ENCODE measurements around the gene PMVK.

The PMVK gene

DNA sequence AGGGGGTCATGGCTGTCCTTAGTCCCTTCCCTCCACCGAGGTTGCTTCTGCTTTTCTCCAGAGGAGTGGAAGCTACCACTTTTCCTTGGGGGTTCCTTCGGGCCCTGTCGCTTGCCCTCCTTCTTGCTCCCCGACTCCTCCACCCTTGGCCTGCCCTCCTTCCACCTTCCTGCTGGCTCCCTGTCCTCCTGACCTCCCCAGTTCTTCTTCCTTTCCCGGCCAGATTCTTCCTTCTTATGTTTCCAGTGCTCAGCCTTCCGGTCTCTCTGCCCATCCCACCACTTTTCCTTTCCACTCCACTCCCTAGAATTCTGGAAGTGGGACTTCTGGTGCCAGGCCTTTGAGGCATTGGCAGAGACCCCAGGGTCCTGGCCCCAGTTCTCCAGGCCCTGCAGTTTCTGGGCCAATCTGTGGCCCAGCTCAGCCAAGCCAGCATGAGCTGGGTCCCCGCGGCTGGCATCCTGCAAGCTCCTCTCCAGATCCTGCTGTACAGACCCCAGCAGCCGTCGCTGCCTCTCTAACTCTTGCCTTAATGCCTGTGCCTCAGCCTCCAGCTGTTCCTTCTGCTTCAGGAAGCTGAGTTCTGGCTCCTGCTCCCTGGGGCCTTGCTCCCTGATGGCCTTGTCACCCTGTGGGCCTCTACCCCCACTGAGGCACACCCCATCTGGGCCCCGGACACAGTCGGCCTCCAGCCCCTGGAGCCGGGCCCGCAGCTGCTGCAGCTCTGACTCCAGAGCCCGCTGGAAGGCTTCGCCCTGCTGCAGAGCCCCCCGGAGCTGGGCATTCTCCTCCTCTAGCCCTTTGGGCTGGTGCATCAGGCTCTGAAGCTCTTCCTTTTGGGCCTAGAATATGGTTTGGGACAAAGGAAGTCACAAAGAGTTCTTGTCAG is 9.7 kb upstream of the PMVK start:
- DNase-seq (ENCODE audit: low read depth): no peak

DNA sequence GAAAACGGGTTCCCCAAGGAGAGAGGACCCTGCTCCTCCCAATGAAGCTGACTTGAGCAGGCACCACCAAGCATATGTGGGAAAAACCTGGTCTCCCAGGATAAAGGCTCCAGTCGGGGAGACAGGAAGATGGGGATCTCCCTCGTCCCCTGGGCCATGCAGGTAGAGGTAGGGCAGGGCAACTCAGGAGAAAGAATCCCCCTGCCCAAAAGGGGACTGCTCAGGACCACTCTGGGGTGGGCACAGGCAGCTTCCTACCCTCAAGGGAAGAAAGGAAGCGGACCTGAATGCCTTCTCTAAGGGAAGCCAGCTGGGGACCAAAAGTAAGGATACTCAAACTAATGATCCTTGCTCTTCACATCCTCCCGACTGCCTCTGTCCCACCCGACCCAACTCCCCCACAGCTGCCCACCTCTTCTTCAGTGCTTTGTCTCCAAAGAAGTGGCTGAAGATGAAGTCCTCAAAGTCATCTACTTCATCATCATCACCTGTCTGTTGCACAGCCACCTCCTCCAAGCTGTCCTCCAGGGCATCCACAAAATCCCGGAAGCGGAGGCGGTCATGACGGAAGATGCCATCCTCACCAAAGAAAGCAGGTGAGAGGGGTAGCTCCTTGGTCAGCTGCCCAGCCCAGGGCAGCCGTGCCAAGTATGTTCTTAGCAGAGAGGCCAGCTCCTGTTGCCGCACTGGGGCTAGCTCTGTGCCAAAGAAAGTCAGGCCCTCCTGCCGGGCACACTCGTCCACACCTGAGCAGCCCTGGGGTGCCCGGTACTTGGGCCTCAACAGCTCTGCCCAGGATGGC is 8.8 kb upstream of the PMVK start:
- no peak for DNase-seq (ENCODE audit: low read depth)

DNA sequence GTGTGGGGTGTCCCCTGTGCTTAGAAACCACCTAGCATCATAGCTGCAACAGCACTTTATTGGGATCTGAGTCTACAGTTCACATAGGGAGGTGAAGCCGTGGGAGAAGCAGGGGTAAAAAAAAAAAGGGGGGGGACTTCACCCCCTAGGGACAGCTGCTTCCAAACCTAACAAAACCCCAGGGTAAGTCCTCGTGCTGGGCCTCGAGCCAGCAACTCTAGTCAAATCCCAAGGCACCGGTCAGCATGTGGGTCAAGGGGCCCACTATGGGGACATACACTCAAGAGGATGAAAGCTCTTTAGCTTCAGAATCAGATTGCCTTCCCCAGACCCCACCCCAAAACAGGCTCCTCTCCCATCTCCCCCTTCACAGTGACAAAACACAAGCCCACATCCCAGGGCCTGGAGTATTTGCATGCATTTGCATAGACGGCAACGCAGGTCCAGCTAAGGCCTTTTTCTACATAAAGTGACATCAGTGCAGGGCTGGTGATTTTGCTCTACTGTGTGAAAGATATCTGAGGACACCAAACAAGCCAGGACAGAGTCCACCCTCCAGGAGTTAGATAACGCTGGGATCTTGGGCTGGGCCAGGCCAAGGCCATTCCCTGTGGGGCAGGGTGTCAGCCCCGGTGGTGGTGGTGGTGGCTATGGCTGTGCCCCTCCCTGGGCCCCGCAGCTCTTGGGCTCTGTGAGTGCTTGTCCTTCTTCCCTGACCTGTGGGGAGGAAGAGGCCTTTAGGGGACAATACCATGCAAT is 8.1 kb upstream of the PMVK start:
- no peak for DNase-seq (ENCODE audit: low read depth)

DNA sequence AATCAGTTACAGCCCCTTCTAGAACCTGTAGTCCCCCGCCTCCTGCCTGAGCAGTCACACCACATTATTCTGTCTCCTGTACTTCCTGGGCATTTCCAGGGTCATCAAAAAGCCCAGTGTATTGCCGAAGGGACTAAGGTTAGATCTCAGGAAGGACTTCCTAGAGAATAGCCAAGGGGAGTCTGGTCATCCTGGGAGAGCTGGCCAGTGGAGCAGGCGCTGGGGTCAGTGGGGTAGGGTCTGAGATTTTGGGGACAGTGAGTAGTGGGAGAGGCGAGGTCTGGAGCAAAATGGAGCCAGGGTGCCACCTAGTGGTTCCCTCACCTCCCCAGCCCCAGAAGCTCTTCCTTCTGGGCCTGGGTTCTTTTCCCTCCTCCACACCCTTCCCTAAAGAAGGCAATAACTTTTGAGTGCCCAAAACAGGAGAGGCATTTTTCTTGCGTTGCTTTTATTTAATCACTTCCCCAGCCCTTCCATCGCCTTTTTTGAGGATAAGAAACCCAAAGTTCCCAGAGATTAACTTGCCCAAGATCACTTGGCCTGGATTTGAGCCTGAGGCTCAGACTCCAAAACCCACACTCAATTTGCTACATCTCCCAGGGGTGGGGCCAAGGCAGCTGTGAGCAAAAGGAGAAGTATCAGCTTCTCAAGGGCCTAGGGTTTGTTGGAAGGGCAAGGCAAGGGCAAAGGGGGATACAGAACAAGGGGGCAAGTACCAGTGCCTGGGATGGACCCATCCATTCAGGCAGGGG is 7.3 kb upstream of the PMVK start:
- DNase-seq (ENCODE audit: low read depth): no peak

DNA sequence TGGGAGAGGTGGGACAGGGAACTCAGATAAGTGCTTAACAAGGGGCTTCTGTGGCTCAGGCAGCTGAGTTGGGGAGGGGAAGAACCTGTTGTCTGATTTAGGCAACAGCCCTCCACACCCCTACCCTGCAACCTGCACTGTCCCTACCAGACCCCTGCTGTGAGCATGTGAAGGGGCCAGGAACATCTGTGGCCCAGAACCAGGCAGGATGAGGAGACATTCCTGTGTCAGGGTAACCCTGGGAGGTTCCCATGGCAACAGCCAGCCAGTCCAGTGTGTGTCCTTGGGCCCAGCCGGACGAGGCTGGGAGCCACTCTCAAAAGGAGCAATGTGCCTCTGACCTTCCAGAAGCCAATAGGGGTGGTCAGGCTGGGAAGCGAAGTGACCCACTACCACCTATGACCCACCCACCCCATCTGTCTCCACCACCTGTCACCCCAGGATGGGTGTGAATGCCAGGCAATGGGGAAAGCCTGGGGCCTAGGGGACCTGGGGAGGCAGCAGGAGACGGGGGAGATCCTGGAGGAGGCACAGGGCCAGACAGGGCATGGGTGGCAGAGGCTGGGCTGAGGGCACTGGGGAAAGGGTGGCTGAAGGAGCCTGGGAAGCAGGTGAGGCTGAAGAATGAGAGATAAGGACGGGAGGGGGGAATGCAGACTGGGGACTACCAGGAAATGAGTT is 5.0 kb upstream of the PMVK start:
- no peak for DNase-seq (ENCODE audit: low read depth)

DNA sequence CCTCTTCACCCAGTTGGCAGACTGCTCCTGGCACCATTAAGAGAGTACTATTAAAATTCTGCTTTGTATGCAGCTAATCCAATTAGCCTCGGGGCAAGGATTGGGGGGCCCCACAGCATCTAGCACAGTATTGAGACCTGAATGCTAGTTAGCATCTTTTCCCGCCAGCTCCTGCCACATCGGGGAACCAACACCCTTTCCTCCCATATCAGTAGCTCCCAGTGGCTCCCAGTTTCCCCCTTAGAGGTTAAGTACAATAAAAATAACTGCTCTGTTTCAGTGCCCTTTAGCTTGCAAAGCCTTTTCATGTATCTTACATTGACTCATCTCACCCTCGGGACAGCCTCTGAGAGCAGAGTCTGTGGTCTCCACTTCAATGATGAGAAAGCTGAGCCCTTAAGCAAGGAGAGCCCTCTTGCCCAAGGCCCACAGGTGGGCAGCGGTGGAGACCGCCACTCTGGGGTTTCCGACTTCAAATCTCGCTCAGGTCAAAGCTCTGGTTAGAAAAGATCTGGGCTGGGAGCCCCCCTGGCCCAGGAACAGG is 4.2 kb upstream of the PMVK start:
- no peak for DNase-seq (ENCODE audit: low read depth)

DNA sequence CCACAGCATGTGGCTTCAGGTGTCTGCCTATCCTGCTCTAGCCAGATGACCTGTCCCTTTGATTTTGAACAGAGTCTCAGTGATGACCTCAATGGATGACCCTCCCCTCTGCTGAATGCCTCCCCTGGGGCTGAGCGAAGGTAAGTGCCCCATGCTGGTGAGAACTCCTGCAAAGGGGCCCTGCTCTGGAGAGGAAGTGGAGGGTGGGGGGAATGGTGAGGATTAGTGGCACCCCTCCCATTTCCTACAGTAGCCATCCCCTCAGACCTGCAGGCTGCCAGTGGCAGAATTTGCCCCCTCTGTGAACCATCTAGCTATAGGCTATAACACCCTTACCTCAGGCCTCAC is 3.7 kb upstream of the PMVK start:
- no peak for DNase-seq (ENCODE audit: low read depth)

DNA sequence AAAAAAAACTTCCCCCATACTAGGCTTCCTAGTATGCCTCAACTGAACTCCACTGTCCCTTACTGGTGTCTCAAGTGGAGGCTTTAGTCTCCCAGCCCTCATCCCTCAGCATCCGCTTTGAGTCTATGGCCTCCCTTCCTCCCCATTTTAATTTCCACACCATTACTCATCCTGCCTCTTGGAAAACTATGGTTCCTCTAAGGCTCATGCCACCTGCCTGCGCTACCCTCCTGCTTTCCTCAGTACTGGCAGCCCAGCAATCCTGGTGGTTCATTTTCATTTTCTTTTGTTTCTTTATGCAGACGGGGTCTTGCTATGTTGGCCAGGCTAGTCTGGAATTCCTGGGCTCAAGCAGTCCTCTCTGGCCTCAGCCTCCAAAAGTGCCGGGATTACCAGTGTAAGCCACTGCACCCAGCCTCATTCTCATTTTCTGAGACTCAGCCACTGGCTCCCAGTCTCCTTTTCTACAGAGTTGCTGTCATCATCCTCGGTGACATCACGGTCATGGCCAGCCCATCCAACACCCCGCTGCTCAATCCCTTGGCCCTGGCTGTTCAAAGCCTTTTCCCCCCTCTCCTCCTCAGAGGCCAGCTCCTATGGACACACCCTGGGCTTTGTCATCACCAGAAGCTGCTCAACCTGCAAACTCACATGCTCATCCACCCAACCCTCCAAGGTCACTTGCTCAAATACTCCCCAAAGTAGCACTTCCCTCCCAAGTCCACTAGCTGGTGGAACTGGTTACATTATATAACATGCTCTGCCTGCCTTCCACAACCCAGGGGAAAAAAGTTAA is 2.3 kb upstream of the PMVK start:
- no peak for DNase-seq (ENCODE audit: low read depth)

DNA sequence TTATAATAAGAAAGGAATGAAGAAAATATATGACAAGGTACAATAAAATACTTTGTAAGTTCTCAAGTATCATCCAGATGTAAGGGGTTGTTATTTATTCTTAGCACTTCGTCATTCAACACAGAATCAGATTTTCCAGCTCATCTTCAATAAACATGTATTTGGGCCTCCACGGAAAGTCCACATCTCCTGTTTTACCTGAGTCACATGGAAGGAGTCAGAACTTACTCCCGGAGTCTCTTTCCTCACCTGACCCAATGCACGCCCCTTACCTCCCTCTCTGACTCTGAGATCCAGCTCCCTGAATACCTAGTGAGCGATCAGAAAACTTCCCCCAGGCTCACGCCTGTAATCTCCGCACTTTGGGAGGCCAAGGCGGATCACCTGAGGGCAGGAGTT is 1.5 kb upstream of the PMVK start:
- DNase-seq (ENCODE audit: low read depth): no peak

DNA sequence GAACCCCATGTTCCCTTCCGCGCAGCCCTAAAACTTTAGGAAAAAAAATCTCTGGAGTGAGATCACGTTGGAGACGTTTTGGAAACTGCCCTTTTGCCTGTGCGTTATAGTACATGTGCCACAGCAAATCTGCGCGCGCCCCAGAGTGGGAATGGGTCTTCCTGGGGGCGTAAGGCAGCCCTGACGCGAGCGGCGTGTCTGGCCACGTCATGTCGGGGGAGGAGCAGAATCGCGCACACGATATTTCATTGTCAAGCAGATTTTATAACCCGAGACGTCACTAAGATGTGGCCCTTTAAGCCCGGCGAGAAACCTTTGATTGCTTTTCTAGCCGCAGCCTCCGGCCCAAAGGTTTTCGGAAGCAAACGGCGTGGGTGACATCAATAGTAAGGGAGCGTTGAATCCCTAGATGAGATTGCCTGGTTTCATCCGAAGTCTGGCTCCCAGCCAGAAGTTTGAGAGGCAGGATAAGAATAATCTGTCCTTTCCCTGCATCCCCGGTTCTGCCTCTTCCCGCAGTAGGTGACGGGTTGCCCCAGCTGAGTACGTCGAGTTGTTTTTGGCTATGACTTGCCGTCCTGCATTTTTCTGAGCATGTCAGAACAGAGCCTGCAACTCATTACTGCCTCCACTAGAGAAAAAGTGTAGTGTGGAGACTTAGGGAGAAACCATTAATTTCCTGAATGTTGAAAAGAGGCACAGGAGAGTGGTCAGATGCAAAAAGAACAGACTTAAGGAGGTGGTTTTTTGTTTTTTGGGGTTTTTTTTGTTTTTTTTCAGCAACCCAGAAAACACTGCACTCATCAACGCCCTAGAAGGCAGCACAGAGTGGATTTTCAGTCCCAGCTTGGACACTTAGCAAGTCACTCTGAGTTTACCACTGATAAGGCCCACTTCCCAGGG is 817 bp upstream of the PMVK start:
- peak; percentile 84 for DNase-seq (ENCODE audit: low read depth)

DNA sequence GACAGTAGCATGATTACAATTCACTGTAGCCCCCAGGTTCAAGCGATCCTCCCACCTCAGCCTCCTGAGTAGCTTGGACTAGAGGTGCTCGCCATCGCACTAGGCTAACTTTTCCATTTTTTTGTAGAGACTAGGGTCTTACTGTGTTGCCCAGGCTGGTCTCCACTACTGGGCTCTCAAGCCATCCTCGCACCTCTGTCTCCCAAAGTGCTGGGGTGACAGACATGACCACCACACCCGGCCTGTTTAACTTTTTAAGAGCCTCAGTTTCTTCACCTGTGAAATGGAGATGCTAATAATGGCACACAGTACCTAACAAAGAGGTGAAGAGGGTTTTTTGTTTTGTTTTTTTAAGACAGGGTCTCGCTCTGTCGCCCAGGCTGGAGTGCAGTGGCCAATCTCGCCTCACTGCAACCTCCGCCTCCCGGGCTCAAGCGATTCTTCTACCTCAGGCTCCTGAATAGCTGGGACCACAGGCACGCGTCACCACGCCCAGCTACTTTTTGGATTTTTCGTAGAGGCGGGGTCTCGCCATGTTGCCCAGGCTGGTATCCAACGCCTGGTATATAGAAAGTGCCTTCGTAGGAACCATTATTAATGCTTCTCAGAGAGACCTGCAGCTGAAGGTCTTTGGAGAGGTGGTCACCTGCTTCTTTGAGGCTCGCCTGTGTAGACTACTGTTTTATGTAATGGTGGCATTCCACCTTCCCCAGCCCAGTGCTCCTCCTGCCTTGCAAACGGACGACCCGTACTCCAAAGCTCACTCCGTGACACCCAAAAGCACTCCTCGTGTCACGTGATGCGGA is 567 bp downstream of the PMVK start:
- DNase-seq (ENCODE audit: low read depth): no peak

DNA sequence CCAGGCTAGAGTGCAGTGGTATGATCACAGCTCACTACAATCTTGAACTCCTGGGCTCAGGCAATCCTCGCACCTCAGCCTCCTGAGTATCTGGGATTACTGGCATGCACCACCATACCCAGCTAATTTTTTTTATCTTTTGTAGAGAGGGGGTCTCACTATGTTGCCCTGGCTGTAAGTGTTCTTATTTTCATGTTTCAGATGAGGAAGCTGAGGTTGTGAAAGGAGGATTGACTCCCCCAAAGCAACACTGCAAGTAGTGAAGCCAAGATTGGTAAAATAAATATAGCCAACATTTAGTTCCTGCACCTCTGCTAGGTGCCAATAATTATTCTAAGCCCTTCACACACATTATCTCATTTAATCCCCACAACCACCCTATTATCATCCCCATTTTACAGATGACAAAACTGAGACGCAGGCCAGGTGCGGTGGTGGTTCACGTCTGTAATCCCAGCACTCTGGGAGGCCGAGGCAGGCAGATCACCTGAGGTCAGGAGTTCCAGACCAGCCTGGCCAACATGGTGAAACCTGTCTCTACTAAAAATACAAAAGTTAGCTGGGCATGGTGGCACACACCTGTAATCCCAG is 2.1 kb downstream of the PMVK start:
- no peak for DNase-seq (ENCODE audit: low read depth)

DNA sequence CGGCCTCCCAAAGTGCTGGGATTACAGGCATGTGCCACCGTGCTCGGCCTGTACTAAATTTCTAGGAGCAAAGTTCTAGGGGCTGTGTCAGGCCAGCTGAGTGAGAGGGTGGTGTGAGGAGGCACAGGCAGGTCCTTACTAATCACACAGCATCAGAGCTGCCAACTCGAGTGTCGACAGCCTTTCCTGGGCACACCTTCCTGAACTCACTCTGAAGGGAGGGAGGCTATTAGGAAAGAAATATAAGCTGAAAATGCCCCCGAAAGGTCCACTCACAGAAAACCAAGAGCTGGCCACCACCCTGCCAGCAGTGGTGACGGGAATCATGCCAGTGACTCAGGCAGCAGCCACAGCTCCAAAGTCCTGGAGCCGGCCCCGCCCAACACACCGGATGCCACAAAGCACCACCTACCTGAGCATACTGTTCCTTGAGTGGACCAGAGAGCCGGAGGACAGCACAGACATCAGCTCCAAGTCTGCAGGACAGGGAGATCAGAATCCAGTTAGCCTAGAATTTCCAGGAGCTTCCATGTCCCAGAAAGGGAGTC is 4.5 kb downstream of the PMVK start:
- no peak for DNase-seq (ENCODE audit: low read depth)

DNA sequence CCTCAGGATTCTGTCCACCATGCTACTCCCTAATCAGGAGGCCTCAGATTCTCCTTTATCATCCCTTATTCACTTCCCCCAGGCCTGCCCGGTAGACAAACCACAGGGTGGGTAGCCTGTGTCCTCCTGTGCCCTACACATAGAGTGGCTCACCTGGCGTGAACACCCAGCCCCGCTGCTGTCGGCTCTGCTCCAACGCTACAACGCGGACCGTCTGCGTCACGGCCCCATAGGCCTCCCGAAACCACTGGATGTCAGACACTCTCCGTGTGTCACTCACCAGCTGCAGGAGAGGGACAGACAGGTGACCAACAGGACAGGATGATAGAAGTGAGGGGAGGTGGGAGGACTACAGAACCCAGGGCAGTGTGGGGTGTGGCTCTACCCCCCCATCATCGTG is 10.3 kb downstream of the PMVK start:
- no peak for DNase-seq (ENCODE audit: low read depth)

DNA sequence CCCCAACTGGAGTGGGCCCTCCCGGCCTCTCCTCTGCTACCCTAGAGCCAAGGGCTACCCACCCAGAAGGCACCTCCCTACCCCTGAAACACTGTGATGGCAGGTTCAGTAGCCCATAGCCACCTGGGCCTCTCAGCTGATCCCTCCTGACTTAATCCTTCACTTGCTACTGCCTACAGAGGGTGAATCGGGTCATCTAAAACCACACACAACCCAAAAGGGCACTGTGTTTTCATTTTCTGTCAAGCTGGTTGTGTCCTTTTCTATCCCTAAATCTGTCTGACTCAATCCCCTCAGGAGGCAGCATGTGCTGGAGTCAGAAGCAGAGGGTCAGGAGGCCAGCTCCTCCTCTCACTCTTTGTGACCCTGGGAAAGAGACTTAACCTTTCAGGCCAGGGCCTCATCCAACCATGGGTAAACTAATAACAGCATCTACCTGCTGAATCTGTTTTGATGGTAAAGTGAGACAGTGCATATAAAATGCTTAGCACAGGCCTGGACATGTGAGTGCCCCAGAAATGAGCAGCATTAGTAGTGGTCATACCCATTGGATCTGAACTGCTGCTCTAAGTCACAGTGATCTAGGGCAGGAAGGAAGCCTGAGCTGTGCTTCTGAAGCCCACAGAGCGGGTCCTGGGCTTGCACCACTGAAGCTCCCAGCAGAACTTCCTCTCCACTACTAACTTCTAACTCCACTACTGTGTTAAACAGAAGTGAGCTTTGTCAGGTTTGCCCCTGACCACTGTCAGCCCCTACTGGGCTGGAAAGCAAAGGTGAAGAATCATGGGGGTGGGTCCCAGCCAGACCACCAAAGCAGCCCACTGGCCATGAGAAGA is 11.0 kb downstream of the PMVK start:
- DNase-seq (ENCODE audit: low read depth): no peak

DNA sequence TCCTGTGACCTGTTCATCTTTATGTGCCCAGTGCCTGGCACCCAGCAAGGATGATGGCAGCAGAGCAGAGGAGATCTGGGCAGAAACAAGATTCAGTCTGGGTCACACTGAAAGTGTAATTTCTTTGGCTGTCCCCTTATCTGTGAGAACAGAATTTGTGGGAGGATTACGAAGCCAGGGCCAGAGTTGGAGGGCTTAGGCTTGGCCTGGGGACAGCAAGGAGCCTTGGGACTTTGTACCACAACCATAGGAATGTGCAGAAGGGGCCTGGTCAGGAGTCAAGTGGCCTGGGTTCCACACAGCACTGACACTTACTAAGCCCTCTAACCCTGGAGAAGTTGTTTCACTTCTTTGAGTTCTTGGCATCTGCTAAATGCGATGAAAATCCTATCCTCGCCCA is 12.8 kb downstream of the PMVK start:
- DNase-seq (ENCODE audit: low read depth): no peak

DNA sequence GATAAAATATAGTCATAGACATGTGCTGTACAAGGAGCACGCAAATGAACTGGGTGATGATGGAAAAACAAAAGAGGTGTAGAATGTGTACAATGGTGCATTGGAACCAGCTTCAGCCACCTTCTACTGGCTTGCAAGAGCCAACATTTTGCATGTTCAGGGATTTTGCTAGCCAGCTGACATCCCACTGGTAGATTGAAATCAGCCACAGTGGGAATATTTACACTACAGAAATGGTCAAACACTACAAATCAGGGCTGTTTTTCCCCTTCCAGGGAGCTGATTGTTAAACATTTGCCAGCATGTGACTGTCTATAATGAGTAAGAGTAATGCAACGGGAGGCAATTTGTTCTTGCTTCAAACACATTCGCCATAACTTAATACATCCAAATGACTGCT is 23.2 kb downstream of the PMVK start:
- DNase-seq (ENCODE audit: low read depth): no peak
